UCSD-AML1 (cell line): ENCODE measurements around the gene PDLIM4.

Source experiments
- DNase-seq: peaks from one replicate; lab custom pipeline; 2025; ENCODE audit not compliant: unreplicated experiment; lab: John Stamatoyannopoulos, UW

Gene PDLIM4

GRCh38 chr5:132257131-132258101 lies at the start of gene PDLIM4:
TSS of gene PDLIM4 (plus strand) at chr5:132257696. CDS start at chr5:132257735, 39 bp downstream.
- DNase-seq = no peak

GRCh38 chr5:132207778-132208177 lies 49.7 kb upstream of the PDLIM4 start:
- DNase-seq = no peak

- no peak for DNase-seq
Observed at GRCh38 chr5:132209131-132209530, 48.4 kb upstream of the PDLIM4 start.

- DNase-seq = no peak
Observed at GRCh38 chr5:132209901-132210545, 47.5 kb upstream of the PDLIM4 start.

GRCh38 chr5:132210944-132211343 lies 46.6 kb upstream of the PDLIM4 start:
- DNase-seq = no peak

GRCh38 chr5:132211787-132212186 lies 45.7 kb upstream of the PDLIM4 start:
- no peak for DNase-seq

- no peak for DNase-seq
Observed at GRCh38 chr5:132213666-132214065, 43.8 kb upstream of the PDLIM4 start.

- no peak for DNase-seq
Observed at GRCh38 chr5:132214491-132214890, 43.0 kb upstream of the PDLIM4 start.

- DNase-seq = no peak
Observed at GRCh38 chr5:132215329-132215728, 42.2 kb upstream of the PDLIM4 start.

GRCh38 chr5:132218321-132218720 lies 39.2 kb upstream of the PDLIM4 start:
- DNase-seq = no peak

- no peak for DNase-seq
Observed at GRCh38 chr5:132219289-132219970, 38.1 kb upstream of the PDLIM4 start.

- no peak for DNase-seq
Observed at GRCh38 chr5:132219981-132220380, 37.5 kb upstream of the PDLIM4 start.

- no peak for DNase-seq
Observed at GRCh38 chr5:132220491-132220890, 37.0 kb upstream of the PDLIM4 start.

- no peak for DNase-seq
Observed at GRCh38 chr5:132221781-132222648, 35.5 kb upstream of the PDLIM4 start.

GRCh38 chr5:132222649-132223038 lies 34.9 kb upstream of the PDLIM4 start:
- DNase-seq = no peak

- no peak for DNase-seq
Observed at GRCh38 chr5:132223861-132224260, 33.6 kb upstream of the PDLIM4 start.

- DNase-seq = no peak
Observed at GRCh38 chr5:132224716-132225115, 32.8 kb upstream of the PDLIM4 start.

GRCh38 chr5:132225165-132226032 lies 32.1 kb upstream of the PDLIM4 start:
- DNase-seq = no peak

GRCh38 chr5:132226516-132227234 lies 30.8 kb upstream of the PDLIM4 start:
- no peak for DNase-seq
